Fibroblast of lung (primary cell): Measurements from ENCODE around the gene TECPR2. TPM values are rescaled to one million over a fixed set of nuclear protein-coding genes. Genes with fewer than 3 reads are reported as not detected.

Source experiments
- DNase-seq, 2 donors: peaks; one replicate each; pipeline versions ENCODE4 v3.0.0 to v3.0.0-alpha.2; 2010; ENCODE audit warnings: low read depth in 2 of 2
- H2AFZ ChIP-seq: 2 replicates; pipeline ENCODE4 v1.5.1; 2012; ENCODE audit warnings: low read length, control low read depth, inconsistent platforms
- H3K27ac ChIP-seq: 2 replicates; pipeline ENCODE4 v1.5.1; 2011; ENCODE audit warnings: low read length, control low read depth; ENCODE audit not compliant: insufficient read depth
- H3K27me3 ChIP-seq: 2 replicates; pipeline ENCODE4 v1.5.1; 2011; ENCODE audit warnings: mild to moderate bottlenecking, low read length; ENCODE audit not compliant: control insufficient read depth, insufficient read depth
- H3K36me3 ChIP-seq: 2 replicates; pipeline ENCODE4 v1.5.1; 2011; ENCODE audit warnings: low read length; ENCODE audit not compliant: control insufficient read depth, insufficient read depth
- H3K4me1 ChIP-seq: 2 replicates; pipeline ENCODE4 v1.5.1; 2011; ENCODE audit warnings: low read length; ENCODE audit not compliant: control insufficient read depth, insufficient read depth; ENCODE audit errors: extremely low read depth
- H3K4me2 ChIP-seq: 2 replicates; pipeline ENCODE4 v1.5.1; 2011; ENCODE audit warnings: low read length, control low read depth; ENCODE audit not compliant: insufficient read depth; ENCODE audit errors: extremely low read depth
- H3K4me3 ChIP-seq, 4 experiments: fragments of 200-600 bp in 1 of 4; sonication (generic) in 1 of 4; replicated peaks in 1 of 4; 2 replicates each; pipeline ENCODE4 v1.5.1; 2011 to 2016; ENCODE audit warnings: low read length in 4 of 4, low read depth in 3 of 4, mild to moderate bottlenecking in 3 of 4, control low read depth in 2 of 4, inconsistent platforms in 1 of 4, mixed read lengths in 1 of 4; ENCODE audit not compliant: insufficient read depth in 1 of 4; ENCODE audit errors: control extremely low read depth in 1 of 4
- H3K79me2 ChIP-seq: 2 replicates; pipeline ENCODE4 v1.5.1; 2012; ENCODE audit warnings: mild to moderate bottlenecking, low read length, inconsistent platforms; ENCODE audit not compliant: control insufficient read depth, insufficient read depth
- H3K9ac ChIP-seq: 2 replicates; pipeline ENCODE4 v1.5.1; 2011; ENCODE audit warnings: mild to moderate bottlenecking, low read length, control low read depth; ENCODE audit not compliant: insufficient read depth
- H3K9me3 ChIP-seq: 2 replicates; pipeline ENCODE4 v1.5.1; 2012; ENCODE audit warnings: low read depth, low read length; ENCODE audit not compliant: control insufficient read depth, insufficient read depth
- H4K20me1 ChIP-seq: 2 replicates; pipeline ENCODE4 v1.5.1; 2011; ENCODE audit warnings: low read length; ENCODE audit not compliant: control insufficient read depth, insufficient read depth; ENCODE audit errors: extremely low read depth
- CTCF ChIP-seq, 2 donors: IDR thresholded peaks in 1 of 2; conservative IDR thresholded peaks in 1 of 2; 1 replicate in 1 of 2; 2 replicates in 1 of 2; pipeline ENCODE4 v1.5.1; 2011 to 2012; ENCODE audit warnings: low read length in 2 of 2, control low read depth in 1 of 2, inconsistent platforms in 1 of 2, low read depth in 1 of 2, mild to moderate bottlenecking in 1 of 2
- EZH2 ChIP-seq: IDR thresholded peaks from 2 replicates; pipeline ENCODE4 v1.5.1; 2012; ENCODE audit warnings: low read length, control low read depth, mild to moderate bottlenecking; ENCODE audit errors: missing control alignments
- polyA plus RNA-seq, 2 donors: library from polyadenylated mRNA; depleted of rRNA in 1 of 2; stranded (reverse) in 1 of 2; unstranded in 1 of 2; fragments of >200 nt; gene quantifications; 2 replicates each; pipeline ENCODE4 v1.2.1, GENCODE V29; 2011 to 2012; ENCODE audit warnings: missing spikeins in 1 of 2
- total RNA-seq: library from RNA; depleted of rRNA; stranded (reverse); fragments of >200 nt; gene quantifications from 2 replicates; pipeline ENCODE4 v1.2.1, GENCODE V29; 2014

The TECPR2 gene
- total and polyA plus RNA-seq, 2 donors (not counting 1 experiment from before 2014, with no cell fraction given) = 9.2 to 17.8 TPM

GRCh38 chr14:102396521-102396920 lies 33.8 kb downstream of the TECPR2 start:
- Histone ChIP-seq H3K9me3 (no peaks in the 10 kb centered on the region), H3K27ac (no peak overlapping the region), H3K27me3 (no peaks in the 10 kb centered on the region), H3K4me3 (no peak overlapping the region), H4K20me1 (no peaks in the 10 kb centered on the region), H3K4me2 (no peak overlapping the region), H3K9ac (no peak overlapping the region), H2AFZ (no peak overlapping the region), H3K36me3 (no peaks in the 10 kb centered on the region), H3K4me1 (peaks cover 8% of the 10 kb centered on the region), H3K79me2 (no peaks in the 10 kb centered on the region)
- TF ChIP-seq EZH2 (no peak), CTCF (conservative IDR thresholded peaks at IDR 0.05 in 1 of 2, IDR thresholded peaks at IDR 0.05 in 1 of 2; ENCODE audit: low read depth in 1 of 2, low read length in 2 of 2) (no peak)
- DNase-seq = peak in 1 of 2 donors; percentile 33

GRCh38 chr14:102403028-102403427 lies 40.3 kb downstream of the TECPR2 start:
- DNase-seq = no peak

GRCh38 chr14:102407258-102407657 lies 44.5 kb downstream of the TECPR2 start:
- Histone ChIP-seq H3K9me3 (no peaks in the 10 kb centered on the region), H3K27ac (no peak overlapping the region), H3K4me1 (no peaks in the 10 kb centered on the region), H2AFZ (no peak overlapping the region), H3K36me3 (no peaks in the 10 kb centered on the region), H3K79me2 (no peaks in the 10 kb centered on the region), H3K4me2 (no peak overlapping the region), H4K20me1 (no peaks in the 10 kb centered on the region), H3K9ac (no peak overlapping the region), H3K27me3 (no peaks in the 10 kb centered on the region), H3K4me3 (no peak overlapping the region)
- no peak for DNase-seq
- no peak for TF ChIP-seq CTCF (conservative IDR thresholded peaks at IDR 0.05 in 1 of 2, IDR thresholded peaks at IDR 0.05 in 1 of 2; ENCODE audit: low read depth in 1 of 2, low read length in 2 of 2)
- no peak for TF ChIP-seq EZH2

More at GRCh38 chr14:102403028-102403427, 40.3 kb downstream of the TECPR2 start:
- no peak for TF ChIP-seq EZH2
- TF ChIP-seq CTCF (conservative IDR thresholded peaks at IDR 0.05 in 1 of 2, IDR thresholded peaks at IDR 0.05 in 1 of 2; ENCODE audit: low read depth in 1 of 2, low read length in 2 of 2) = no peak
- H4K20me1 ChIP-seq = no peaks in the 10 kb centered on the region
- H3K79me2 ChIP-seq = no peaks in the 10 kb centered on the region
- H3K27me3 ChIP-seq = no peaks in the 10 kb centered on the region
- no peaks in the 10 kb centered on the region for H3K36me3 ChIP-seq
- no peaks in the 10 kb centered on the region for H3K4me1 ChIP-seq
- no peak overlapping the region for H2AFZ ChIP-seq
- H3K27ac ChIP-seq = no peak overlapping the region
- H3K4me2 ChIP-seq = no peak overlapping the region
- H3K4me3 ChIP-seq = no peak overlapping the region
- no peaks in the 10 kb centered on the region for H3K9me3 ChIP-seq
- no peak overlapping the region for H3K9ac ChIP-seq
